LNCAP (cell line): ENCODE data around the gene FSTL5.

ENCODE experiments used
- CTCF ChIP-seq: fragments of 450-650 bp; IDR thresholded peaks from 2 replicates; pipeline ENCODE4 v1.5.1; 2017; ENCODE audit warnings: mild to moderate bottlenecking

Gene FSTL5

GRCh38 chr4:162126729-162127128, 37.1 kb downstream of the FSTL5 start:
- TF ChIP-seq CTCF: no peak

- no peak for TF ChIP-seq CTCF
Observed at GRCh38 chr4:162117051-162117450, 46.7 kb downstream of the FSTL5 start.

- no peak for TF ChIP-seq CTCF
Observed at GRCh38 chr4:162116095-162116779, 47.6 kb downstream of the FSTL5 start.

GRCh38 chr4:162115333-162115732, 48.5 kb downstream of the FSTL5 start:
- TF ChIP-seq CTCF: no peak

GRCh38 chr4:162111078-162111477, 52.7 kb downstream of the FSTL5 start:
- no peak for TF ChIP-seq CTCF

GRCh38 chr4:162104459-162105124, 59.2 kb downstream of the FSTL5 start:
- TF ChIP-seq CTCF: no peak

- TF ChIP-seq CTCF: no peak
Observed at GRCh38 chr4:162102713-162103112, 61.1 kb downstream of the FSTL5 start.
